Measurements from ENCODE around the gene IP6K3.

DNA sequence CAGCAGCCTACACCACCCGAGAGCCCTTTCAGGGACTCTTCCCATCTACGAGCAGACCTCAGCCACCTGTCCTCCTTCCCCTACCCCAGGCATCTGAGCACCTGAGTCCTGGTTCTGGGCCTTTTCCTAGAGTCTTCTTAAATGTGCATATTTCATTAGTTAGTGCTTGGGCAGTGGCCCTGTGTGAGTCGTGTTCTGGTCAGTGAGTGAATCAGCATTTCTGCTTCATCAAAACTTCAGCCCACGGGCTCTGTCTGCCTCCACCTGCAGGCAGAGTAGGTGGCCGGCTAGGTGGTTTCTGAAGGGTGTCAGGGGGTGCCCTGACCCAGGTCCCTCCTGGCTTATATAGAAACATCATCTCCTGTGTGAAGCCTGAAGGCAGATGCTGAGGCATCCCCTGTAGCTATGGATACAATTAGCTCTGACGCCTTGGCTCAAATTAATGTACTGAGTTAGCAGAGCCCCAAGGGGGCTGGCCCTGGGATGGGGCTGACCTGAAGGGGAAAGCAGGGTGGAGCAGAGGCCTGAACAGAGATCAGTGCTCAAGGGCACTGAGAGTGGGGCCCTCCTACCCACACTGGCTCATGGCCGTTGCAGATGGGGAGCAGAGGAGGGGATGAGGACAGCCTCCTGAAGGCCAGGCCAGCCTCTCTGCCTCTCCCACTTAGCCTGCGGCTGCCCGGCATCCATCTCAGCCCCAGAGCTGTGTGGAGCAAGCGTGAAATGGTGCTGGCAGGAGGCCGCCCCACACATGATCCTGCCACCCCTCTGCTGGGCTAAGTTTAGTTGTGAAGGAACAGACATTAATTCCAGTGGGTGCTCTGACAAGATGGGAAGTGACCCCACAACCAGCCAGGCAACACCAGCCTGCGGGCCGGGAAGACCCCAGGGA, 13.6 kb downstream of the IP6K3 start:
- TF ChIP-seq, protein P1, sequence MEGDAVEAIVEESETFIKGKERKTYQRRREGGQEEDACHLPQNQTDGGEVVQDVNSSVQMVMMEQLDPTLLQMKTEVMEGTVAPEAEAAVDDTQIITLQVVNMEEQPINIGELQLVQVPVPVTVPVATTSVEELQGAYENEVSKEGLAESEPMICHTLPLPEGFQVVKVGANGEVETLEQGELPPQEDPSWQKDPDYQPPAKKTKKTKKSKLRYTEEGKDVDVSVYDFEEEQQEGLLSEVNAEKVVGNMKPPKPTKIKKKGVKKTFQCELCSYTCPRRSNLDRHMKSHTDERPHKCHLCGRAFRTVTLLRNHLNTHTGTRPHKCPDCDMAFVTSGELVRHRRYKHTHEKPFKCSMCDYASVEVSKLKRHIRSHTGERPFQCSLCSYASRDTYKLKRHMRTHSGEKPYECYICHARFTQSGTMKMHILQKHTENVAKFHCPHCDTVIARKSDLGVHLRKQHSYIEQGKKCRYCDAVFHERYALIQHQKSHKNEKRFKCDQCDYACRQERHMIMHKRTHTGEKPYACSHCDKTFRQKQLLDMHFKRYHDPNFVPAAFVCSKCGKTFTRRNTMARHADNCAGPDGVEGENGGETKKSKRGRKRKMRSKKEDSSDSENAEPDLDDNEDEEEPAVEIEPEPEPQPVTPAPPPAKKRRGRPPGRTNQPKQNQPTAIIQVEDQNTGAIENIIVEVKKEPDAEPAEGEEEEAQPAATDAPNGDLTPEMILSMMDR (IDR thresholded peaks at IDR 0.05; ENCODE audit: low read depth, low read length), result no peak
- TF ChIP-seq EZH2phosphoT487 (IDR thresholded peaks at IDR 0.05; ENCODE audit: low read depth), result no peak

All from OCI-LY3 (cell line).